Inflammatory macrophage treated with lipopolysaccharide for 1 hour (primary cell): Measurements from ENCODE around the gene DOCK1.
A peak's percentile ranks its signal among the peaks of the same experiment; 100 is the strongest.

ENCODE experiments used
- DNase-seq, 2 donors: peaks; one replicate each; pipeline ENCODE4 v3.0.0-alpha.2; 2020 to 2022

DOCK1 gene

GRCh38 chr10:127375461-127375860 lies 470.2 kb downstream of the DOCK1 start:
- no peak for DNase-seq

DNA sequence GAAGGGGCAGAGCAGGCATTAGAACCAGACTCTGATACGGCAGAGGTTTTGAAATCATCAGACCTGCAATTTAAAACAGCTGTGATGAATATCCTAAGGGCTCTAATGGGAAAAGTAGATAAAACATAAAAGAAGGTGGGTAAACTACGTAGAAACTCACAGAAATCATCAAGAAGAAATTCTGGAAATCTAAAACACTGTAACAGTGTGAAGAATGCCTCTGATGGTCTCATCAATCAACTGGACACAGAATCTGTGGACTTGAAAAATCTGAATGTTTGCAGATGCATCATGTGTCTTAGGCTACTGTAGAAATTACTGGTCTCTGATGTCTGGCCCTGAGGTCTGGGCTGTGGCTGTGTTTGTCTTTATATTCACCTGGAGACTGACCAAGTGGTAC lies 470.8 kb downstream of the DOCK1 start:
- no peak for DNase-seq

- no peak for DNase-seq
Measured at GRCh38 chr10:127378628-127379027, 473.4 kb downstream of the DOCK1 start.

DNA sequence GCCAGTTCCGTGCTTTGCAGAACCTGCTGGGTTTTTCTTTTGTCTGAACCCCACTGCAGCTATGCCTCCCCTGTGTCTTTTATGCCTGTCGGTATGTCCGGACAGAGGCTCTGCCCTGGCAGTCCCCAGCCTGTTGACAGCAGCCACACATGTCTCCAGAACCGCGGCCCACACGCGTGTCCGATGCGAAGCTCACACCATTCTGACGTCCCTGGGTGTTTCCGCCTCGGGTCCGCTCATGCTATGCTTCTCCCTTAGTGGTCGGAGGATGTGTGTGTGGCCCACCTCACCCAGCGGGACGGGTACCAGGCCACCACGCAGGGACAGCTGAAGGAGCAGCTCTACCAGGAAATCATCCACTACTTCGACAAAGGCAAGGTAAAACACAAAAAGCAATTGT lies 479.3 kb downstream of the DOCK1 start:
- no peak for DNase-seq

DNA sequence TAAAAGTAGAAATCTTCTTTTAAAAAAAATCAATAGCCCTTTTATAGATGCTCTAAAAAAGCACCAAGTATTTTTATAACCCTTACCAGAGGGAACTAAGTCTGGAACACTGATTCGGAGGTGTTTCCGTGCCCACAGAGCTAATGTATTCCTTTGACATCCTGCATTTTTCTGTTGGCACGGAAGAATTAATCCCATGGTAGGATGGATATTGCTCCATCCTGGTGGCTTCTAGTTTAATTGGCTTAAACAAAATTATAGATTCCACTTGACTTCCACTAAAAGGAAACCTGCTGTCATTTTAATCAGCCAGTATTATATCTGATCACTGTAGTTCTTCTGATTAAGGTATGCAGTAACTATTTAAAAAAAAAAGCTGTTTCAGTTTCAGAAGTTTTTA lies 479.8 kb downstream of the DOCK1 start:
- no peak for DNase-seq

GRCh38 chr10:127386606-127387327 lies 481.5 kb downstream of the DOCK1 start:
- no peak for DNase-seq

GRCh38 chr10:127391875-127392274 lies 486.6 kb downstream of the DOCK1 start:
- no peak for DNase-seq

GRCh38 chr10:127392351-127393235 lies 487.4 kb downstream of the DOCK1 start:
- no peak for DNase-seq

GRCh38 chr10:127398140-127398970 lies 493.1 kb downstream of the DOCK1 start:
- DNase-seq: no peak

GRCh38 chr10:127398971-127399365 lies 493.7 kb downstream of the DOCK1 start:
- DNase-seq: no peak

DNA sequence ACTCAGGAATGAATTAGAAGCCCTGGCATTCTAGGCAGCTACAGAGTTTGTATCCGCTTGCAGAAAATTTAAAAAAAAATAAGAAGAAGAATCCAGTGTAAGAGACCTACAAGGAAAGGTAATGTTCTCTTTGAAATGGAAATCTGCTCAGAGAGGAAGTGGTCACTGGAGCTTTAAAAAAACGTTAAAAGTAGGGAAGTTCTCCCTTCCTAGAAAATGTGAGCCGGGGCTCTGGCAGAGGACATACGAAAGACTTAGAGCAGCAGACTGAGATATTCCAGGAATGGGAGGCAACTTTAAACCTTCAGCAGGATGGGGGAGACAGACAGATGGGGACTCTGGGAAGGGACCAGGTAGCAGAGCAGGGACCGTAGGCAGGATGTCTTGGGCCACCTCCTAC lies 494.4 kb downstream of the DOCK1 start:
- peak in 1 of 2 donors; percentile 3 for DNase-seq

- DNase-seq: no peak
Measured at GRCh38 chr10:127400216-127400615, 495.0 kb downstream of the DOCK1 start.

DNA sequence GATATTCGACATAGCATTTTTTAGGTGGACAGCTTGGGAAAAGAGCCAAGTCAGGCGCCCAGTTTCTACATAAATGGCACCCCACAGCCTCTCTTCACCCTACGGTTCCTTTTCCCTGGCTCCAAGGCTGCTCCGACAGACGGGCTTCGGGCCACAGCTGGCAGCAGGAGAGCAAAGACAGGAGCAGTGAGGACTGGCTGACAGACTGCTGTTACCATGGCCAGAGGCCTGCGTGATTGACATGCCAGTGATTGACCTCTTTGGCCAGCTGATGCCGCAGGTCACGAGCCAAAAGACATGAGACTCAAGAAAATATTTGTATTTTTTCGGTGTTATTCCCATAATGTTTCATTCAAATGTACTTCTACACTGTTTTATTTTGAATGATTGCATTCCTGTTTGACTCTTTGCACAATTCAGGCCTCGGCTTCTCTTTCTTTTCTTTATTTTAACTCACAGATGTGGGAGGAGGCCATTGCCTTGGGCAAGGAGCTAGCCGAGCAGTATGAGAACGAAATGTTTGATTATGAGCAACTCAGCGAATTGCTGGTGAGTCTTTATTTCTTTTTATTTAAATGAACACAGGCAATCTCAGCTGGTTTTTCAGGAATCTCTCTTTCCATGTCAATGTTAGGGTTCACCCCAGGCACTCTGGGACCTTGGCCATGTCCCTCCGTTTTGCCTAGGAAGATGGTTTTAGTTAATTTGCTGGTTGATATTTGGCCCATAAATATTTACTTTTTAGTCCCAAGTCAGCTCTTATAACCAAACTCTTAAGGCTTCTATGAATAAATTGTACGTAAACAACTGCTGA lies 497.6 kb downstream of the DOCK1 start:
- DNase-seq: no peak

DNA sequence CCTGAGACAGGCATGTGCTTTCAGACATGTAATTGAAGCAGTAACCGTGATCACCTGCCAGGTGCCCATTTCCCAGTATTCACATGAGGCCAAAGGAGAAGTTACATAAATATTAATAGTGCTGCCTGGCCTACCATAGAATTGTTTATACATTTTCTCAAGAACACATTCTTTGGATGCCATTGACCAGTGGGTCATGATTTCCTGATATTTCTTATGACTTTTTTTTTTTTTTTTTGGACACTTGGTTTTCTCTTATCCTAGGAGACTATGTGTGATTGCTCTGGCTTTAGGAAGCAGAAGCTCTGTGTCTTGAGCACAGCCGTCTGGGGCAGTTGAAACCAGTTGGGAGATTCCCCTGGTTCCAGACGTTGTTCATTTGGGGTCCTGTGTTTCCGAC lies 500.0 kb downstream of the DOCK1 start:
- no peak for DNase-seq

- no peak for DNase-seq
Measured at GRCh38 chr10:127406018-127406550, 500.9 kb downstream of the DOCK1 start.

GRCh38 chr10:127407551-127407950 lies 502.3 kb downstream of the DOCK1 start:
- no peak for DNase-seq

DNA sequence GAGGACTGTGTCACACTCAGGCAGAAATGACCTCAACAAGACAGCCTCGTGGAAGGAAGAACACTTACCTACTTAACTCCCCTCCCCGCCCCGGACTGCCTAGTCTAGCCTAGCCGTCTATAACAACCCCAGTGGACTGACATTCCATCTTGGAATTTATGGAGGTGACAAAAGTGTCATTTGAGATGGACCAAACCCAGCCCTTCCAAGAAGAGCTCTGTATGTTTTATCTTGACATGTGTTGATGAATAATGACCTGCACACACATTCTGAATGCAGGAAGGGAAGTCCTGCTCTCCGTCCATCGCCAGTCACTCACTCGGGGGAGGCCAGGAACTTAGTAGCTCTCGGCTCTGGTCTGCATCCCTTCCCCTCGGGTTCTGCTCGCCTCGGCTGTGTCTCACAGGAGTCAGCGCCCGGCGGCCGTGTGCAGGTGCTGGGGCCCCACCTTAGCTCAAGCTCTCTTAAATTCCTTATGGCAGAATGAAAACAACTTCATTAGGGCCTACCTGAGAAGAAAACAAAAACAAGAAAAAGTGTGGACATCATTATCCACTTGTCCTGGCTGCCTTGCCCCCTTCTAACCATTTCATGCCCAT lies 503.0 kb downstream of the DOCK1 start:
- DNase-seq: no peak

DNA sequence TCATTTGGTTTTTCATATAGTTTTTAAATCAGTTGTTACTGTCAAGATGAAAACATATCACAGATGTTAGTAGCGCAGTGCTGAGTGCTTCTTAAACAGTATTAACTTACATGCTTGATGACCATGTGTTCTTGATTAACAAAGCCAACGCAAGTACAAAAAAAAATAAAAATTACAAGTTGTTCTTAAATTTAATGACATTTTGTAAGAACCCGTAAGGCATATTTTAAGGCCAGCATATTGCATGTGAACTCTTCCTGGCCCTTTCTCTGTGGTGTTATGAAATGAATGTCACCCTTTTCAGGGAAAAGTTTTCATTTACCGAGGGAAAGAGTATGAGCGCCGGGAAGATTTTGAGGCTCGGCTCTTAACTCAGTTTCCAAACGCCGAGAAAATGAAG lies 503.5 kb downstream of the DOCK1 start:
- DNase-seq: no peak

GRCh38 chr10:127410030-127410429 lies 504.8 kb downstream of the DOCK1 start:
- no peak for DNase-seq

- DNase-seq: no peak
Measured at GRCh38 chr10:127411062-127411461, 505.8 kb downstream of the DOCK1 start.

DNA sequence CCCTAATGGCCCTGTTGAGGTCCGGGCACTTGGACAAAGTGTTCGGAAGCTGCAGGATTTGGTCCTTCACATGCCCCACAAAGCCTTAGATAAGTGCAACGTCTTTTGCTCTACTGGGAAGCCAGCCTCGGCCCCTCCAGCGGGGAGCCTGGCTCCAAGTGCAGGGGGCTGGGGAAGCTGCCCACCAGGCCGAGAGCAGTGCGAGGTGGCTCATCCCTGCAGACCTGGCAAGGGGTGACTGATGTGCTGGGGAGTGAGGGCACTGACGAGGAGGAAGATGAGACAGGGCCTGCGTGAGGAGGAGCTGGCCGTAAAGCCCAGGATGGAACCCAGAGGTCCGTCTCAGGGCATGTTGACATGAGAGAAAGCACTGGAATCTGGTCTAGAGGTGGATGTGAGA lies 508.1 kb downstream of the DOCK1 start:
- no peak for DNase-seq

DNA sequence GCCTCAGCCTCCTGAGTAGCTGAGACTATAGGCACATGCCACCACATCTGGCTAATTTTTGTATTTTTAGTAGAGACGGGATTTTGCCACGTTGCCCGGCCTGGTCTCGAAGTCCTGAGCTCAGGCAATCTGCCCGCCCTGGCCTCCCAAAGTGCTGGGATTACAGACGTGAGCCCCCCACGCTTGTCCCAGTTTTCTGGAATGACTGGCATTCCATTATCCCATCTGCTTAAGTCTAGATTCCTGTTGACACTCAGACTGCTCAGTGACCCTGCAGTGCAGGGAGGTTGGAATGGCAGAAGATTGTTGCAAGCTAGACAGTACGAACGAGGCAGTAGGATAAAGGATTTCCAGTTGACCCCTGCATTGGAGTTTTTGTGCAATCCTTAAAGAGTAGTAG lies 508.8 kb downstream of the DOCK1 start:
- no peak for DNase-seq
